ENCODE results near the gene B4GAT1. TPM values are rescaled to one million over a fixed set of nuclear protein-coding genes. Genes with fewer than 3 reads are reported as not detected.
A peak's percentile ranks its signal among the peaks of the same experiment; 100 is the strongest.

B4GAT1 gene
- total RNA-seq = 21.2 and 22.7 TPM in 2 replicates
- 21.6 and 23.7 TPM in 2 replicates for polyA plus RNA-seq
- polyA plus RNA-seq (2011; cell fraction: cytosol; rRNA removed) = 14.1 and 15.5 TPM in 2 replicates
- polyA plus RNA-seq (2011; cell fraction: nucleus; rRNA removed) = 7.4 and 8.1 TPM in 2 replicates
- 29.7 and 30.5 TPM in 2 replicates for polyA plus RNA-seq (2012)
- 8.3 and 9.9 TPM in 2 replicates for polyA minus RNA-seq
- 7.9 TPM for polyA minus RNA-seq (2011; cell fraction: cytosol; rRNA and poly(A)+ RNA removed)
- 1.7 and 2.5 TPM in 2 replicates for polyA minus RNA-seq (2011; cell fraction: nucleus; rRNA and poly(A)+ RNA removed)
- percentile 46 among the genes with signal in this experiment for Bru-seq, nascent RNA
- percentile 92 among the genes with signal in this experiment for BruChase-seq, experiment 1, labeled RNA remaining after a 6-hour chase
- BruChase-seq, experiment 2, labeled RNA remaining after a 2-hour chase = percentile 64 among the genes with signal in this experiment
- long read RNA-seq, transcript B4GAT1-201 (2 exons, 2,072 nt) = major isoform, 85 of 276 reads
- long read RNA-seq, partial matches to known transcripts = 0 of 276 reads
- long read RNA-seq, other reads (novel, unspliced or antisense) = 191 of 276 reads

DNA sequence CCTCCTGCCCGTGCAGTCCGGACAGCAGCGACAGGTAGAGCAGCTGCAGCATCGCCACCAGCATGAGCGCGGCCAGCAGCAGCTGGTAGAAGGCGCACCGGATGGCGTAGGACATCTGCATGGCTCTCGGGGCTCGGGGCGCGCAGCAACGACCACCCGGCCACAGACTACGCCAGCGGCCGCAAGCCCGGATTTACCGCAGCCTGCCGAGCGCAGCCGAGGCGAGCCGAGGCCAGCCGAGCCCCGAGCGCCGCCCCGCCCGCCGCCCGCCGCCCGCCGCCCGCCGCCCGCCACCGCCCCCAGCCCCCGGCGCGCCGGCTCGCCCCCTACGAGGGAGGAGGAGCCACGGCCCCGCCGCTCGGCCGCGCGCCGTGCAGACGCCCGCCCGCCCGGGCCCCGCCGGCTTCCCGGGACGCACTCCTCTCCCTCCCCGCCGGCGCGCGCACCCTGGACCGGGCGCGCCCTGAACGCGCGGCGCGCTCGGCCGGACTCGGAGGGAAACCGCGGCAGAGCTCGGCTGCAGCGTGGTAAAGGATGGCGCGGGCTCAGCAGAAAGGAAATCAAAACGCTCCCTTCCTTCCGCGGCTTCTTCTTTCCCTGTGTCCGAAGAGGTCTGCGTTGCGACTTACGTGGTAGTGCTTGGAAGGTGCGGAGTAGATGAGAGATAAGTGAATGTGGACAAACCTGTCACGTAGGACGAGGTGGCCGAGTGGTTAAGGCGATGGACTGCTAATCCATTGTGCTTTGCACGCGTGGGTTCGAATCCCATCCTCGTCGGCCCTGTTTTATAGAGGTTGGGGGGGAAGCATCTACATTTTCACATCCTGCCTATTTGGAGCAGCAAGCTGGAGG, at the start of gene B4GAT1:
TSS of gene B4GAT1 (minus strand) at position 205 of the 852 bp plus-strand sequence. CDS start at position 121, 84 bp downstream.
- Histone ChIP-seq H2AFZ (ENCODE audit: low read depth, low read length) (peak within 1 kb of the TSS; percentile 51), H3K4me3 (replicated peaks in 1 of 3; ENCODE audit: insufficient read depth in 1 of 3, low read depth in 1 of 3, low read length in 3 of 3) (peak within 1 kb of the TSS; percentile 6 to 87 (median 45)), H3K4me1 (ENCODE audit: control insufficient read depth, extremely low read depth, insufficient read depth, low read length) (peaks cover 14% of the 10 kb centered on the region), H3K9ac (replicated peaks; ENCODE audit: extremely low read depth, insufficient read depth, low read length) (peak within 1 kb of the TSS; percentile 7), H3K27ac (ENCODE audit: insufficient read depth, low read depth, low read length) (no peak within 1 kb of the TSS), H3K4me2 (ENCODE audit: insufficient read depth, low read length) (peak within 1 kb of the TSS; percentile 12), H4K20me1 (replicated peaks; ENCODE audit: control insufficient read depth, extremely low read depth, insufficient read depth, low read length) (no peaks in the 10 kb centered on the region), H3K36me3 (ENCODE audit: control insufficient read depth in 2 of 2, extremely low read depth in 1 of 2, insufficient read depth in 2 of 2, low read length in 2 of 2) (no peaks in the 10 kb centered on the region), H3K9me1 (replicated peaks; ENCODE audit: control insufficient read depth, extremely low read depth, insufficient read depth, low read length) (no peaks in the 10 kb centered on the region), H3K79me2 (ENCODE audit: control insufficient read depth, insufficient read depth, low read length) (peaks cover 19% of the 10 kb centered on the region), H3K27me3 (ENCODE audit: control insufficient read depth in 2 of 2, insufficient read depth in 2 of 2, low read length in 2 of 2) (no peaks in the 10 kb centered on the region), H3K9me3 (replicated peaks; ENCODE audit: control insufficient read depth, insufficient read depth, low read length) (no peaks in the 10 kb centered on the region)
- CTCF ChIA-PET = interaction anchor here (0.6 to 1.5 kb wide), 5 partner anchors 16 to 39 kb away, joined by 3 to 7 read pairs (median 4); no protein-coding TSS in a partner anchor
- TF ChIP-seq POLR2A (IDR thresholded peaks at IDR 0.05; ENCODE audit: low read depth, low read length) (no peak), EZH2 (IDR thresholded peaks at IDR 0.05; ENCODE audit: borderline replicate concordance, low read depth, low read length, severe bottlenecking) (no peak), FOS (IDR thresholded peaks at IDR 0.05; ENCODE audit: borderline replicate concordance, insufficient read depth, low read length) (no peak), GATA2 (IDR thresholded peaks at IDR 0.05; ENCODE audit: insufficient read depth, insufficient read length, low read depth, low read length) (peak; percentile 37), MYC (IDR thresholded peaks at IDR 0.05; ENCODE audit: low read depth, low read length) (peak; percentile 62), MAX (IDR thresholded peaks at IDR 0.05; ENCODE audit: insufficient read depth, insufficient read length) (peak; percentile 18), JUN (IDR thresholded peaks at IDR 0.05; ENCODE audit: borderline replicate concordance, insufficient read depth, insufficient read length, low read depth) (no peak), POLR2AphosphoS5 (IDR thresholded peaks at IDR 0.05; ENCODE audit: insufficient read depth, low read depth, low read length) (peak; percentile 63)
- TF ChIP-seq, protein P1, sequence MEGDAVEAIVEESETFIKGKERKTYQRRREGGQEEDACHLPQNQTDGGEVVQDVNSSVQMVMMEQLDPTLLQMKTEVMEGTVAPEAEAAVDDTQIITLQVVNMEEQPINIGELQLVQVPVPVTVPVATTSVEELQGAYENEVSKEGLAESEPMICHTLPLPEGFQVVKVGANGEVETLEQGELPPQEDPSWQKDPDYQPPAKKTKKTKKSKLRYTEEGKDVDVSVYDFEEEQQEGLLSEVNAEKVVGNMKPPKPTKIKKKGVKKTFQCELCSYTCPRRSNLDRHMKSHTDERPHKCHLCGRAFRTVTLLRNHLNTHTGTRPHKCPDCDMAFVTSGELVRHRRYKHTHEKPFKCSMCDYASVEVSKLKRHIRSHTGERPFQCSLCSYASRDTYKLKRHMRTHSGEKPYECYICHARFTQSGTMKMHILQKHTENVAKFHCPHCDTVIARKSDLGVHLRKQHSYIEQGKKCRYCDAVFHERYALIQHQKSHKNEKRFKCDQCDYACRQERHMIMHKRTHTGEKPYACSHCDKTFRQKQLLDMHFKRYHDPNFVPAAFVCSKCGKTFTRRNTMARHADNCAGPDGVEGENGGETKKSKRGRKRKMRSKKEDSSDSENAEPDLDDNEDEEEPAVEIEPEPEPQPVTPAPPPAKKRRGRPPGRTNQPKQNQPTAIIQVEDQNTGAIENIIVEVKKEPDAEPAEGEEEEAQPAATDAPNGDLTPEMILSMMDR (IDR thresholded peaks at IDR 0.05; ENCODE audit: extremely low read depth in 1 of 2, insufficient read depth in 1 of 2, low read depth in 1 of 2, low read length in 2 of 2) = no peak
- dilution Hi-C loops (cut with MboI; ENCODE audit: extremely low pct_ligation_motif_present, low sequenced_read_pairs) (no loop called here), intact Hi-C loops (cut with micrococcal nuclease) (no loop called here)
- no TSS peak for BruUV-seq (replicated peaks)
- FAIRE-seq (peak; percentile 77), DNase-seq (ENCODE audit: low read depth, low spot score) (peak; percentile 96)
- POLR2A ChIA-PET = no interaction called here
